Measurements from ENCODE around the gene PFDN1. TPM values are rescaled to one million over a fixed set of nuclear protein-coding genes. Genes with fewer than 3 reads are reported as not detected.
A peak's percentile ranks its signal among the peaks of the same experiment; 100 is the strongest.

The PFDN1 gene
- total RNA-seq, 4 donors from 2014 or later = 58.7 to 91.7 (median 76.2) TPM

DNA sequence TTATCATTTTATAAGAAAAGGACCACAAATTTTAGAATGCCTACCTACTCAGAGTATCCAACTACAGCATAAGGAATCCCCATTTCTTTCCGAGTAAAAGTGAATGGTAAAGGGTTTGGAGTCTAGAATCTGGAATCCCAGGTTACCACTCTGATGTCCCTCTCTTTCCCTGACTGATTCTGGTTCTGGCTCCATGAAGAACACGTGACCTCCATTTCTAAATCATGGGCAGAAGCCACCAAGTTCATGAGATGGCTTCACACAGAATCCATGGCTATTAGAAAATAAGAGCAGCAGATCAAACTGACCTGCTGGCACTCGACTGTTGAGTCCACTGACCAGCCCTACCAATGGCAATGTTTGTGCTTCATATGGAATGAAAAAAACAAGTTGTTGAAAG lies 40.7 kb downstream of the PFDN1 start:
- Histone ChIP-seq H3K27me3 (no peaks in the 10 kb centered on the region), H3K9me3 (no peaks in the 10 kb centered on the region), H3K27ac (peak overlapping the region; percentile 80), H3K4me1 (peaks cover 22% of the 10 kb centered on the region), H3K36me3 (peaks cover 9% of the 10 kb centered on the region), H3K4me3 (no peak overlapping the region)
- no peak for DNase-seq (ENCODE audit: low spot score in 2 of 2)
- TF ChIP-seq POLR2A (IDR thresholded peaks at IDR 0.05) (no peak), CTCF (IDR thresholded peaks at IDR 0.05) (no peak), EP300 (IDR thresholded peaks at IDR 0.05) (no peak), POLR2AphosphoS5 (IDR thresholded peaks at IDR 0.05) (no peak)
- 60% methylated on average over 3 of the region's 3 CpGs for WGBS

DNA sequence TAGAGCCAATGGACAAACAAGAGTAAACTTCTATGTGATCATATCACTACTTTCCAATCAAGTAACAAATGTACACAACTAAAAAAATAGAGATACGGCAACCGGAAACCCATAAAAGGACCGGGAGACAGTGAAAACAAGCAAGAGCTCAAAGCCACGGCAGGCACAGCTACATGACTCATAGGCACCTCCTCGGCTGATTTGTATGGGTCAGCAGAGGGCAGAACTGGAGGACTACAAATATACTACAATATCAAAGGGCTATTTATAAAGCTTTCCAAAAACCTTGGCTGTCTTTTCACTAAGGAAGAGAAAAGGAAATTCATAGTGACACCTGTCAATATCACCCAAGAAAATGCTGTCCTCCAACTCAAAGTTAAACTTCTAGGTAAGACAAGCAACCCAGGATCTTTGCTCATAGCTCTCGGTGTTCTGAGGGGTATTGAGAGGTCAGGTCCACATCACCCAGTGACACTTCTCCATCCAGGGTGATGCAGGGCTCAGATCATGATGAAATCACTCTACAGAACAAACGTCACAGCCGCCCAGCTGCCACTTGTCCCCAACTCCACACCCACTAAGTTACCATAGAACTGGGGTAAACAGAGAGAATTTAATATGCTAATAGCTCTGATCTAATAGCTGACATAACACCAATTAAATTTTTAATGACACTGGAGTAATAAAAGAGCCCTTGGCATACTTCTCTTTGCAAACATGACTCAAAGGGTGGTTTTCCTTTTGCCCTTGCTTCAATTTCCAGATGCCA lies 41.3 kb downstream of the PFDN1 start:
- peaks cover 22% of the 10 kb centered on the region for H3K4me1 ChIP-seq
- TF ChIP-seq CTCF (IDR thresholded peaks at IDR 0.05) (no peak), POLR2A (IDR thresholded peaks at IDR 0.05) (no peak)
- H3K27ac ChIP-seq = peak overlapping the region; percentile 80
- no peak overlapping the region for H3K4me3 ChIP-seq
- H3K27me3 ChIP-seq = no peaks in the 10 kb centered on the region
- H3K9me3 ChIP-seq = no peaks in the 10 kb centered on the region
- DNase-seq (ENCODE audit: low spot score in 2 of 2) = peak in 1 of 2 donors; percentile 84
- 21% methylated on average over 8 of the region's 8 CpGs for WGBS
- H3K36me3 ChIP-seq = peaks cover 5% of the 10 kb centered on the region

DNA sequence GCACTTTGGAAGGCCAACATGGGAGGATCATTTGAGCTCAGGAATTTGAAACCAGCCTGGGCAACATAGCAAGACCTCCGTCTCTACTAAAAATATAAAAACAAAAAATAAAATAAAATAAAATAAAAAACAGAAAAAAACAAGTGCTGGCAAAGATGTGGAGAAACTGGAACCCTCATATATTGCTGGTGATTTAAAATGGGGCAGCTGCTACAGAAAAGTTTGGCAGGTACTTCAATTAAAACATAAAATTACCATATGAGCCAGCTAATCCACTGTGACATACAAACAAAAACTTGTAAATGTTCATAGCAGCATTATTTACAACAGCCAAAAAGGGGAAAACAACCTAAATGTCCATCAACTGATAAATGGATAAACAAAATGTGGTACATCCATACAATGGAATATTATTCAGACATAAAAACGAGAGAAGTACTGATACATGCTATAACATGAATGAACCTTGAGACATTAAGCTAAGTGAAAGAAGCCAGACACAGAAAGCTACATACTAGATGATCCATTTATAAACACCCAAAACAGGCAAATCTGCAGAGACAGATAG lies 42.7 kb downstream of the PFDN1 start:
- H3K36me3 ChIP-seq = peaks cover 5% of the 10 kb centered on the region
- H3K4me1 ChIP-seq = peaks cover 26% of the 10 kb centered on the region
- 94% methylated on average over 2 of the region's 2 CpGs for WGBS
- H3K9me3 ChIP-seq = no peaks in the 10 kb centered on the region
- H3K27me3 ChIP-seq = no peaks in the 10 kb centered on the region
- TF ChIP-seq POLR2AphosphoS5 (IDR thresholded peaks at IDR 0.05) = no peak
- TF ChIP-seq EP300 (IDR thresholded peaks at IDR 0.05) = no peak
- no peak for TF ChIP-seq POLR2A (IDR thresholded peaks at IDR 0.05)
- no peak for TF ChIP-seq CTCF (IDR thresholded peaks at IDR 0.05)
- no peak for DNase-seq (ENCODE audit: low spot score in 2 of 2)
- no peak overlapping the region for H3K4me3 ChIP-seq
- no peak overlapping the region for H3K27ac ChIP-seq

GRCh38 chr5:140259500-140259899 lies 43.4 kb downstream of the PFDN1 start:
- no peaks in the 10 kb centered on the region for H3K27me3 ChIP-seq
- peaks cover 26% of the 10 kb centered on the region for H3K4me1 ChIP-seq
- no peaks in the 10 kb centered on the region for H3K9me3 ChIP-seq
- no peak for DNase-seq (ENCODE audit: low spot score in 2 of 2)
- H3K36me3 ChIP-seq = peaks cover 5% of the 10 kb centered on the region
- no peak overlapping the region for H3K4me3 ChIP-seq
- WGBS = 74% methylated on average over 2 of the region's 2 CpGs
- no peak overlapping the region for H3K27ac ChIP-seq
- TF ChIP-seq POLR2AphosphoS5 (IDR thresholded peaks at IDR 0.05) (peak in 1 of 3 donors; percentile 26), EP300 (IDR thresholded peaks at IDR 0.05) (no peak), POLR2A (IDR thresholded peaks at IDR 0.05) (no peak), CTCF (IDR thresholded peaks at IDR 0.05) (no peak)

GRCh38 chr5:140258873-140259272 lies 44.0 kb downstream of the PFDN1 start:
- no peak for DNase-seq (ENCODE audit: low spot score in 2 of 2)
- Histone ChIP-seq H3K4me3 (no peak overlapping the region), H3K27me3 (no peaks in the 10 kb centered on the region), H3K36me3 (peaks cover 5% of the 10 kb centered on the region), H3K4me1 (peaks cover 31% of the 10 kb centered on the region), H3K9me3 (no peaks in the 10 kb centered on the region), H3K27ac (no peak overlapping the region)
- TF ChIP-seq POLR2A (IDR thresholded peaks at IDR 0.05) (no peak), EP300 (IDR thresholded peaks at IDR 0.05) (no peak), CTCF (IDR thresholded peaks at IDR 0.05) (no peak), POLR2AphosphoS5 (IDR thresholded peaks at IDR 0.05) (no peak)
- 90% methylated on average over 4 of the region's 4 CpGs for WGBS

Data from suprapubic skin (tissue), 4 donors.